HEK293 (cell line): ENCODE measurements around the gene RGS11.

Source experiments
- CTCF ChIA-PET: fragments of 350-600 bp; formaldehyde crosslinking; extraction: SDS; loops from one replicate; lab custom pipeline; 2021; ENCODE audit warnings: antibody characterized with exemption; lab: Yijun Ruan, JAX
- POLR2A ChIA-PET: fragments of 300-600 bp; formaldehyde crosslinking; extraction: SDS; loops from one replicate; lab custom pipeline; 2020; ENCODE audit warnings: antibody characterized with exemption, inconsistent platforms; lab: Yijun Ruan, JAX
- H3K27ac ChIP-seq: fragments of 200-500 bp; sonication (Bioruptor generic); 2 replicates; pipeline ENCODE4 v1.5.1; 2014; ENCODE audit warnings: low read depth, low read length, control low read depth, inconsistent platforms; ENCODE audit errors: extremely low read depth
- H3K36me3 ChIP-seq, 2 experiments: fragments of 200-500 bp in 1 of 2; sonication (Bioruptor generic) in 1 of 2; 1 replicate in 1 of 2; 2 replicates in 1 of 2; pipeline ENCODE4 v1.5.1; 2014 to 2017; ENCODE audit warnings: inconsistent platforms in 2 of 2, low read length in 2 of 2; ENCODE audit not compliant: control insufficient read depth in 2 of 2, insufficient read depth in 1 of 2
- H3K4me1 ChIP-seq: fragments of 200-500 bp; sonication (Bioruptor generic); 2 replicates; pipeline ENCODE4 v1.5.1; 2014; ENCODE audit warnings: mild to moderate bottlenecking, low read length, inconsistent platforms; ENCODE audit not compliant: control insufficient read depth, insufficient read depth
- H3K4me3 ChIP-seq: 2 replicates; pipeline ENCODE4 v1.5.1; 2011; ENCODE audit warnings: low read depth, mild to moderate bottlenecking, control low read depth, low read length, moderate library complexity
- H3K9me3 ChIP-seq: fragments of 200-500 bp; sonication (Bioruptor generic); 2 replicates; pipeline ENCODE4 v1.5.1; 2014; ENCODE audit warnings: low read depth, low read length, inconsistent platforms; ENCODE audit not compliant: control insufficient read depth, insufficient read depth
- PATZ1 ChIP-seq: fragments of 450-650 bp; formaldehyde crosslinking; IDR thresholded peaks from 2 replicates; pipeline ENCODE4 v1.5.1; 2016; ENCODE audit warnings: missing biosample characterization, missing genetic modification characterization
- PRDM10 ChIP-seq: fragments of 450-650 bp; formaldehyde crosslinking; IDR thresholded peaks from 2 replicates; pipeline ENCODE4 v1.5.1; 2016; ENCODE audit warnings: missing biosample characterization, missing genetic modification characterization
- PRDM6 ChIP-seq: fragments of 450-650 bp; formaldehyde crosslinking; IDR thresholded peaks from 2 replicates; pipeline ENCODE4 v1.5.1; 2017; ENCODE audit warnings: missing biosample characterization, missing genetic modification characterization
- YY1 ChIP-seq: fragments of 450-650 bp; formaldehyde crosslinking; IDR thresholded peaks from 2 replicates; pipeline ENCODE4 v1.5.1; 2018; ENCODE audit warnings: missing biosample characterization, missing genetic modification characterization
- YY2 ChIP-seq: fragments of 450-650 bp; formaldehyde crosslinking; IDR thresholded peaks from 2 replicates; pipeline ENCODE4 v1.5.1; 2016; ENCODE audit warnings: missing biosample characterization, missing genetic modification characterization
- ZBTB20 ChIP-seq: fragments of 450-650 bp; formaldehyde crosslinking; IDR thresholded peaks from 2 replicates; pipeline ENCODE4 v1.5.1; 2016; ENCODE audit warnings: missing biosample characterization, missing genetic modification characterization
- ZBTB8A ChIP-seq: fragments of 450-650 bp; formaldehyde crosslinking; IDR thresholded peaks from 2 replicates; pipeline ENCODE4 v1.5.1; 2016; ENCODE audit warnings: missing biosample characterization, missing genetic modification characterization
- ZNF121 ChIP-seq: fragments of 450-650 bp; formaldehyde crosslinking; IDR thresholded peaks from 2 replicates; pipeline ENCODE4 v1.5.1; 2016; ENCODE audit warnings: missing biosample characterization, missing genetic modification characterization
- ZNF18 ChIP-seq: fragments of 450-650 bp; formaldehyde crosslinking; IDR thresholded peaks from 2 replicates; pipeline ENCODE4 v1.5.1; 2016; ENCODE audit warnings: missing biosample characterization, missing genetic modification characterization
- ZNF19 ChIP-seq: fragments of 450-650 bp; formaldehyde crosslinking; IDR thresholded peaks from 2 replicates; pipeline ENCODE4; 2016; ENCODE audit warnings: missing biosample characterization, missing genetic modification characterization, low read depth
- ZNF239 ChIP-seq: fragments of 450-650 bp; formaldehyde crosslinking; IDR thresholded peaks from 2 replicates; pipeline ENCODE4 v1.5.1; 2016; ENCODE audit warnings: missing biosample characterization, missing genetic modification characterization
- ZNF24 ChIP-seq: fragments of 450-650 bp; formaldehyde crosslinking; IDR thresholded peaks from 2 replicates; pipeline ENCODE4 v1.5.1; 2016; ENCODE audit warnings: missing biosample characterization, missing genetic modification characterization
- ZNF391 ChIP-seq: fragments of 450-650 bp; formaldehyde crosslinking; IDR thresholded peaks from 2 replicates; pipeline ENCODE4 v1.5.1; 2016; ENCODE audit warnings: low read depth, missing biosample characterization, missing genetic modification characterization, borderline replicate concordance
- ZNF518A ChIP-seq: fragments of 450-650 bp; formaldehyde crosslinking; conservative IDR thresholded peaks from 2 replicates; pipeline ENCODE4 v1.5.1; 2016; ENCODE audit warnings: low read depth, missing biosample characterization, missing genetic modification characterization
- ZNF560 ChIP-seq: fragments of 450-650 bp; formaldehyde crosslinking; IDR thresholded peaks from 2 replicates; pipeline ENCODE4 v1.5.1; 2017; ENCODE audit warnings: missing biosample characterization, missing genetic modification characterization, borderline replicate concordance
- ZNF561 ChIP-seq: fragments of 450-650 bp; IDR thresholded peaks from 2 replicates; pipeline ENCODE4 v1.5.1; 2018; ENCODE audit warnings: missing biosample characterization, missing genetic modification characterization, borderline replicate concordance
- ZNF610 ChIP-seq: fragments of 450-650 bp; formaldehyde crosslinking; IDR thresholded peaks from 2 replicates; pipeline ENCODE4 v1.5.1; 2016; ENCODE audit warnings: missing biosample characterization, missing genetic modification characterization, borderline replicate concordance
- ZNF76 ChIP-seq: fragments of 450-650 bp; formaldehyde crosslinking; IDR thresholded peaks from 2 replicates; pipeline ENCODE4; 2016; ENCODE audit warnings: low read depth, missing biosample characterization, missing genetic modification characterization, borderline replicate concordance
- ZNF792 ChIP-seq: fragments of 450-650 bp; formaldehyde crosslinking; IDR thresholded peaks from 2 replicates; pipeline ENCODE4 v1.5.1; 2016; ENCODE audit warnings: missing biosample characterization, missing genetic modification characterization
- ZNF843 ChIP-seq: fragments of 450-650 bp; formaldehyde crosslinking; IDR thresholded peaks from 2 replicates; pipeline ENCODE4 v1.5.1; 2016; ENCODE audit warnings: missing biosample characterization, missing genetic modification characterization
- ZSCAN30 ChIP-seq: fragments of 450-650 bp; IDR thresholded peaks from 2 replicates; pipeline ENCODE4 v1.5.1; 2018; ENCODE audit warnings: missing biosample characterization, mild to moderate bottlenecking, missing genetic modification characterization, moderate library complexity

RGS11 gene

GRCh38 chr16:228852-229730 lies 46.7 kb downstream of the RGS11 start, which contains the start of gene LUC7L:
LUC7L (minus strand) TSS chr16:229449; CDS start chr16:229339, 110 bp downstream.
- ChIA-PET POLR2A (interaction anchor here (0.7 to 3.9 kb wide), 4 partner anchors 10 to 123 kb away, joined by 3 to 31 read pairs (median 4); partner anchors contain the start of gene AXIN1), CTCF (interaction anchor here (0.6 to 1.1 kb wide), 7 partner anchors 9 to 136 kb away, joined by 3 to 4 read pairs (median 3); no protein-coding TSS in a partner anchor)
- peak within 1 kb of the TSS; percentile 99 for H3K27ac ChIP-seq
- peak within 1 kb of the TSS; percentile 89 for H3K4me3 ChIP-seq
- H3K4me1 ChIP-seq: no peaks in the 10 kb centered on the region
- H3K36me3 ChIP-seq: peaks cover 14 to 35% of the 10 kb centered on the region in 2 experiments
- H3K9me3 ChIP-seq: no peaks in the 10 kb centered on the region
- TF ChIP-seq ZNF610 (tag by site-specific recombination) (peak; percentile 91; the same call in 1 of the 2 replicates), ZNF518A (tag by site-specific recombination) (peak; percentile 74), ZNF792 (no peak), PATZ1 (peak; percentile 92), ZNF76 (tag by site-specific recombination) (peak; percentile 99), ZNF24 (tag by site-specific recombination) (peak; percentile 69), YY2 (tag by site-specific recombination) (peak; percentile 84), ZNF391 (tag by site-specific recombination) (peak; percentile 65; the same call in 1 of the 2 replicates), ZSCAN30 (tag by site-specific recombination) (peak; percentile 90), ZNF121 (tag by site-specific recombination) (no peak), ZBTB20 (tag by site-specific recombination) (peak; percentile 83), ZNF19 (tag by site-specific recombination) (no peak), ZNF843 (tag by site-specific recombination) (peak; percentile 59; the same call in 1 of the 2 replicates), YY1 (tag by site-specific recombination) (peak; percentile 75; the same call in 1 of the 2 replicates), ZNF560 (tag by site-specific recombination) (no peak), ZNF18 (tag by site-specific recombination) (no peak), ZBTB8A (tag by site-specific recombination) (peak; percentile 61), PRDM10 (peak; percentile 93), PRDM6 (tag by site-specific recombination) (no peak), ZNF561 (tag by site-specific recombination) (peak; percentile 99), ZNF239 (tag by site-specific recombination) (0 out of 2 replicates have a peak, but pooled peaks have one; percentile 41)
